H9 (cell line): ENCODE measurements around the gene NRXN3. TPM values are rescaled to one million over a fixed set of nuclear protein-coding genes. Genes with fewer than 3 reads are reported as not detected.

Experiments used
- DNase-seq: peaks from one replicate; pipeline ENCODE4 v3.0.0-alpha.2; 2017
- H2AFZ ChIP-seq: one replicate; pipeline ENCODE4 v1.6.1; 2013; ENCODE audit warnings: mild to moderate bottlenecking, low read length, control low read depth, moderate library complexity
- H2AK5ac ChIP-seq: 2 replicates; pipeline ENCODE4 v1.6.1; 2013; ENCODE audit warnings: low read length, control low read depth, mixed read lengths; ENCODE audit not compliant: insufficient read length
- H2BK120ac ChIP-seq: one replicate; pipeline ENCODE4 v1.6.1; 2013; ENCODE audit warnings: low read depth, mild to moderate bottlenecking, low read length, control low read depth, inconsistent platforms; ENCODE audit not compliant: poor library complexity, severe bottlenecking
- H2BK12ac ChIP-seq: 2 replicates; pipeline ENCODE4 v1.6.1; 2013; ENCODE audit warnings: low read length, control low read depth, mixed read lengths, low read depth; ENCODE audit not compliant: insufficient read length
- H2BK15ac ChIP-seq: 2 replicates; pipeline ENCODE4 v1.6.1; 2013; ENCODE audit warnings: low read depth, low read length, control low read depth
- H2BK20ac ChIP-seq: one replicate; pipeline ENCODE4 v1.6.1; 2013; ENCODE audit warnings: low read depth, mild to moderate bottlenecking, low read length, control low read depth, inconsistent platforms; ENCODE audit not compliant: poor library complexity, severe bottlenecking
- H2BK5ac ChIP-seq: 2 replicates; pipeline ENCODE4 v1.6.1; 2013; ENCODE audit warnings: low read length, control low read depth, mixed read lengths; ENCODE audit not compliant: insufficient read length
- H3K14ac ChIP-seq: 2 replicates; pipeline ENCODE4 v1.6.1; 2013; ENCODE audit warnings: low read length, control low read depth; ENCODE audit not compliant: insufficient read depth
- H3K18ac ChIP-seq: 2 replicates; pipeline ENCODE4 v1.6.1; 2013; ENCODE audit warnings: low read depth, mild to moderate bottlenecking, mixed read lengths, low read length, control low read depth; ENCODE audit not compliant: insufficient read length
- H3K23ac ChIP-seq: 2 replicates; pipeline ENCODE4 v1.6.1; 2013; ENCODE audit warnings: low read length, control low read depth, mixed read lengths, low read depth; ENCODE audit not compliant: insufficient read length
- H3K23me2 ChIP-seq: 2 replicates; pipeline ENCODE4 v1.6.1; 2013; ENCODE audit warnings: low read depth, mild to moderate bottlenecking, mixed read lengths, low read length, control low read depth; ENCODE audit not compliant: insufficient read length, poor library complexity, severe bottlenecking
- H3K27ac ChIP-seq: 2 replicates; pipeline ENCODE4 v1.5.1; 2013; ENCODE audit warnings: low read length, control low read depth, mixed read lengths, low read depth; ENCODE audit not compliant: insufficient read length
- H3K27me3 ChIP-seq: 2 replicates; pipeline ENCODE4 v1.6.1; 2013; ENCODE audit warnings: low read length, control low read depth, inconsistent platforms; ENCODE audit not compliant: insufficient read depth
- H3K4ac ChIP-seq: 2 replicates; pipeline ENCODE4 v1.6.1; 2013; ENCODE audit warnings: low read depth, mild to moderate bottlenecking, control low read depth, inconsistent platforms, low read length, moderate library complexity
- H3K4me1 ChIP-seq: 2 replicates; pipeline ENCODE4 v1.6.1; 2013; ENCODE audit warnings: low read length, control low read depth, inconsistent platforms; ENCODE audit not compliant: insufficient read depth
- H3K4me2 ChIP-seq: 2 replicates; pipeline ENCODE4 v1.6.1; 2013; ENCODE audit warnings: low read length, control low read depth, mixed read lengths; ENCODE audit not compliant: insufficient read length, insufficient read depth
- H3K56ac ChIP-seq: 2 replicates; pipeline ENCODE4 v1.6.1; 2013; ENCODE audit warnings: low read depth, mild to moderate bottlenecking, mixed read lengths, low read length, control low read depth; ENCODE audit not compliant: insufficient read length
- H3K79me1 ChIP-seq: 2 replicates; pipeline ENCODE4 v1.6.1; 2013; ENCODE audit warnings: low read depth, mild to moderate bottlenecking, moderate library complexity, low read length, control low read depth, inconsistent platforms; ENCODE audit not compliant: insufficient read depth, poor library complexity, severe bottlenecking
- H3K79me2 ChIP-seq: 2 replicates; pipeline ENCODE4 v1.6.1; 2013; ENCODE audit warnings: low read length, control low read depth, inconsistent platforms; ENCODE audit not compliant: insufficient read depth
- H3K9ac ChIP-seq: 2 replicates; pipeline ENCODE4 v1.6.1; 2013; ENCODE audit warnings: low read length, control low read depth, mixed read lengths; ENCODE audit not compliant: insufficient read length; ENCODE audit errors: extremely low read depth
- H3K9me3 ChIP-seq: one replicate; pipeline ENCODE4 v1.6.1; 2013; ENCODE audit warnings: low read depth, low read length, inconsistent platforms; ENCODE audit not compliant: control insufficient read depth
- H3T11ph ChIP-seq: one replicate; pipeline ENCODE4 v1.6.1; 2013; ENCODE audit warnings: mild to moderate bottlenecking, low read length, control low read depth, inconsistent platforms
- H4K20me1 ChIP-seq: one replicate; pipeline ENCODE4 v1.6.1; 2013; ENCODE audit not compliant: control insufficient read depth, insufficient read length, insufficient read depth
- H4K5ac ChIP-seq: 2 replicates; pipeline ENCODE4 v1.6.1; 2013; ENCODE audit warnings: low read depth, mild to moderate bottlenecking, mixed read lengths, low read length, control low read depth; ENCODE audit not compliant: insufficient read length
- H4K8ac ChIP-seq: replicated peaks from 2 replicates; pipeline ENCODE4 v1.6.1; 2013; ENCODE audit warnings: low read length, control low read depth, mixed read lengths, low read depth; ENCODE audit not compliant: insufficient read length
- H4K91ac ChIP-seq: 2 replicates; pipeline ENCODE4 v1.6.1; 2013; ENCODE audit warnings: low read depth, mild to moderate bottlenecking, moderate library complexity, mixed read lengths, low read length, control low read depth; ENCODE audit not compliant: insufficient read length
- H3K27ac Mint-ChIP-seq, 3 experiments: 2 replicates in 2 of 3; 3 replicates in 1 of 3; pipeline ENCODE4 v1.8.0; 2020 to 2021; ENCODE audit warnings: mixed read lengths in 3 of 3, mild to moderate bottlenecking in 1 of 3, moderate library complexity in 1 of 3
- H3K27me3 Mint-ChIP-seq: 2 replicates; pipeline ENCODE4 v1.8.0; 2021; ENCODE audit warnings: low read depth, mild to moderate bottlenecking, moderate library complexity, mixed read lengths
- H3K36me3 Mint-ChIP-seq, 3 experiments: 2 replicates in 2 of 3; 3 replicates in 1 of 3; pipeline ENCODE4 v1.8.0; 2020 to 2021; ENCODE audit warnings: low read depth in 3 of 3, mixed read lengths in 3 of 3; ENCODE audit not compliant: insufficient read depth in 1 of 3
- H3K4me1 Mint-ChIP-seq, 2 experiments: 2 replicates each; pipeline ENCODE4 v1.8.0; 2020; ENCODE audit warnings: mixed read lengths in 2 of 2
- H3K4me3 Mint-ChIP-seq, 2 experiments: 2 replicates in 1 of 2; 3 replicates in 1 of 2; pipeline ENCODE4 v1.8.0; 2020 to 2021; ENCODE audit warnings: mild to moderate bottlenecking in 2 of 2, mixed read lengths in 2 of 2, moderate library complexity in 1 of 2
- H3K9me3 Mint-ChIP-seq, 2 experiments: 2 replicates in 1 of 2; 3 replicates in 1 of 2; pipeline ENCODE4 v1.8.0; 2020; ENCODE audit warnings: mild to moderate bottlenecking in 2 of 2, mixed read lengths in 2 of 2, moderate library complexity in 1 of 2
- WGBS: extraction: QIAGEN DNeasy Blood & Tissue Kit; methylation state at CpG from one replicate; pipeline ENCODE4 v1.1.7; 2013; ENCODE audit warnings: missing lambda C conversion rate, low lambda C conversion rate, mixed read lengths; ENCODE audit not compliant: insufficient read length; ENCODE audit errors: extremely low coverage; 5-methylcytosine and 5-hydroxymethylcytosine counted together
- total RNA-seq: library from RNA; stranded (reverse); gene quantifications from 2 replicates; pipeline ENCODE4 v1.2.1, GENCODE V29; 2021
- TF ChIP-seq, protein P1 (sequence below): fragments of 200-600 bp; sonication (generic); conservative IDR thresholded peaks from 3 replicates; pipeline ENCODE4 v1.8.0; 2021; ENCODE audit warnings: antibody characterized with exemption, mild to moderate bottlenecking

The NRXN3 gene
- total RNA-seq, 1 experiment from 2014 or later: 1.8 TPM

DNA sequence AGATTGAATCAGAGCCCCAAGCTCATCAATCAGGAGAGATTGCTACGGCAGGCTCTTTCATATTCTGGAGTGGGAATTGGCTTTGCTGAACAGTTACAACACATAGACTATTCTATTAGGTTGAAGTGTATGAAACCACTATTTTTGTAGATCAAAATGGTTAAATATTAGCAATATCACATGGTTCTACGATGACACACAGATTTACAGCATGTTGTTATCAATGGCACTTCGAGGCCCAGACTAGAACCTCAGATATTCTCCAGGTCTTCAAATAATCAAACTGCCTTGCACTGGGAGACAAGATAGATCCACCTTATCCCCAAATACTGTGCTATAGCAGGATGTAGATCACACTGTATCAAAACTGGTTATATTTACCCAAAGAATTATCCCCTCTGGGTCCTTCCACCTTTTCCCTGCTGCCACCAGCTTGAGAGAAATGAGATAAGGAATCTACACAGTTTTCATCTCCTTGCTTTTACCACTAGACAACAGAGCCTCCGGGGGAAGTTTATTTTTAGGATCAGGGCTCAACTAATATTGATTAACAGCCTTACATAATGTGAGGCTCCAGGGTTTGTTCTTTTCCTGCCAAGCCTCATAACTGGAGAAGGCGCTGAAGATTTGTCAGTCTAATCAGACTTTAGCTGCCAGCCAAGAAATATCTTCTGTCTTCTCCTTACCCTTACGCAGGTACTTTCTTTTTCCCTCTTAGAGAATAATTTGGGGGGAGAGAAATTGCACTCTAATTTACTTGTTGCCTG lies 1534.1 kb downstream of the NRXN3 start:
- no peak overlapping the region for H2BK20ac ChIP-seq
- H3K36me3 Mint-ChIP-seq: no peaks in the 10 kb centered on the region
- H3K4me1 ChIP-seq: no peaks in the 10 kb centered on the region

More for the DNA sequence above, 1534.1 kb downstream of the NRXN3 start:
- H2AK5ac ChIP-seq: no peak overlapping the region
- H4K8ac ChIP-seq: no peak overlapping the region
- H4K20me1 ChIP-seq: no peaks in the 10 kb centered on the region
- H3K79me1 ChIP-seq: no peaks in the 10 kb centered on the region
- H3K27me3 ChIP-seq: no peaks in the 10 kb centered on the region
- no peaks in the 10 kb centered on the region for H3K4me1 Mint-ChIP-seq
- H3K4me2 ChIP-seq: no peak overlapping the region
- H3K27ac ChIP-seq: no peak overlapping the region
- H2BK5ac ChIP-seq: no peak overlapping the region
- no peak overlapping the region for H3K27ac Mint-ChIP-seq
- no peak overlapping the region for H3K14ac ChIP-seq
- no peak overlapping the region for H2BK120ac ChIP-seq
- H3T11ph ChIP-seq: no peak overlapping the region
- TF ChIP-seq, protein P1, sequence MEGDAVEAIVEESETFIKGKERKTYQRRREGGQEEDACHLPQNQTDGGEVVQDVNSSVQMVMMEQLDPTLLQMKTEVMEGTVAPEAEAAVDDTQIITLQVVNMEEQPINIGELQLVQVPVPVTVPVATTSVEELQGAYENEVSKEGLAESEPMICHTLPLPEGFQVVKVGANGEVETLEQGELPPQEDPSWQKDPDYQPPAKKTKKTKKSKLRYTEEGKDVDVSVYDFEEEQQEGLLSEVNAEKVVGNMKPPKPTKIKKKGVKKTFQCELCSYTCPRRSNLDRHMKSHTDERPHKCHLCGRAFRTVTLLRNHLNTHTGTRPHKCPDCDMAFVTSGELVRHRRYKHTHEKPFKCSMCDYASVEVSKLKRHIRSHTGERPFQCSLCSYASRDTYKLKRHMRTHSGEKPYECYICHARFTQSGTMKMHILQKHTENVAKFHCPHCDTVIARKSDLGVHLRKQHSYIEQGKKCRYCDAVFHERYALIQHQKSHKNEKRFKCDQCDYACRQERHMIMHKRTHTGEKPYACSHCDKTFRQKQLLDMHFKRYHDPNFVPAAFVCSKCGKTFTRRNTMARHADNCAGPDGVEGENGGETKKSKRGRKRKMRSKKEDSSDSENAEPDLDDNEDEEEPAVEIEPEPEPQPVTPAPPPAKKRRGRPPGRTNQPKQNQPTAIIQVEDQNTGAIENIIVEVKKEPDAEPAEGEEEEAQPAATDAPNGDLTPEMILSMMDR: no peak
- no peak overlapping the region for H2AFZ ChIP-seq
- H3K56ac ChIP-seq: no peak overlapping the region
- no peak overlapping the region for H2BK15ac ChIP-seq
- no peak overlapping the region for H2BK12ac ChIP-seq
- H3K4me3 Mint-ChIP-seq: no peak overlapping the region
- no peak overlapping the region for H3K4ac ChIP-seq
- no peak overlapping the region for H3K23ac ChIP-seq
- H3K9me3 ChIP-seq: no peaks in the 10 kb centered on the region
- H4K5ac ChIP-seq: no peak overlapping the region
- no peak overlapping the region for H3K9ac ChIP-seq
- H3K9me3 Mint-ChIP-seq: no peaks in the 10 kb centered on the region
- no peak for DNase-seq
- H3K18ac ChIP-seq: no peak overlapping the region
- no CpG with 5 or more reads among the region's 6 CpGs for WGBS
- no peaks in the 10 kb centered on the region for H3K79me2 ChIP-seq
- H3K27me3 Mint-ChIP-seq: no peaks in the 10 kb centered on the region
- H3K23me2 ChIP-seq: no peaks in the 10 kb centered on the region
- no peak overlapping the region for H4K91ac ChIP-seq
